Esophagus squamous epithelium (tissue), 4 donors: Measurements from ENCODE around the gene KIAA1586.

ENCODE experiments used
- POLR2A ChIP-seq, 4 donors: fragments of 450-650 bp; IDR thresholded peaks; one replicate each; pipeline ENCODE4 v1.6.1; 2017; ENCODE audit warnings: antibody characterized with exemption in 4 of 4, mild to moderate bottlenecking in 4 of 4, moderate library complexity in 3 of 4
- TF ChIP-seq, protein P1 (sequence below), 6 experiments: fragments of 450-650 bp in 4 of 6; fragments of 200-600 bp in 2 of 6; sonication (generic) in 2 of 6; IDR thresholded peaks; one replicate each; pipeline ENCODE4 v1.5.1; 2016 to 2019; ENCODE audit warnings: antibody characterized with exemption in 6 of 6, mild to moderate bottlenecking in 4 of 6, moderate library complexity in 4 of 6

DNA sequence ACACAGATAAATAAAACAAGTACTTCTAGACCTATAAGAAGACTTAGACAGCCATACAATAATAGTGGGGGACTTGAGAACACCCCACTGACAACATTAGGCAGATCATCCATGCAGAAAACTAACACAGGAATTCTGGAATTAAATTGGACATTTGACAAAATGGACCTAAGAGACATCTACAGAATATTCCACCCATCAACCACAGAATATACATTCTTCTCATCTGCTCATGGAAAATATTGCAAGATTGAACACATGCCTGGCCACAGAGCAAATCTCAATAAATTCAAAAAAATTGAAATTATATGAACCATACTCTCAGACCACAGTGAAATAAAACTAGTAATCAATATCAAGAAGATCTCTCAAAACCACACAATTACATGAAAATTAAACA, 44.3 kb upstream of the KIAA1586 start:
- TF ChIP-seq, protein P1, sequence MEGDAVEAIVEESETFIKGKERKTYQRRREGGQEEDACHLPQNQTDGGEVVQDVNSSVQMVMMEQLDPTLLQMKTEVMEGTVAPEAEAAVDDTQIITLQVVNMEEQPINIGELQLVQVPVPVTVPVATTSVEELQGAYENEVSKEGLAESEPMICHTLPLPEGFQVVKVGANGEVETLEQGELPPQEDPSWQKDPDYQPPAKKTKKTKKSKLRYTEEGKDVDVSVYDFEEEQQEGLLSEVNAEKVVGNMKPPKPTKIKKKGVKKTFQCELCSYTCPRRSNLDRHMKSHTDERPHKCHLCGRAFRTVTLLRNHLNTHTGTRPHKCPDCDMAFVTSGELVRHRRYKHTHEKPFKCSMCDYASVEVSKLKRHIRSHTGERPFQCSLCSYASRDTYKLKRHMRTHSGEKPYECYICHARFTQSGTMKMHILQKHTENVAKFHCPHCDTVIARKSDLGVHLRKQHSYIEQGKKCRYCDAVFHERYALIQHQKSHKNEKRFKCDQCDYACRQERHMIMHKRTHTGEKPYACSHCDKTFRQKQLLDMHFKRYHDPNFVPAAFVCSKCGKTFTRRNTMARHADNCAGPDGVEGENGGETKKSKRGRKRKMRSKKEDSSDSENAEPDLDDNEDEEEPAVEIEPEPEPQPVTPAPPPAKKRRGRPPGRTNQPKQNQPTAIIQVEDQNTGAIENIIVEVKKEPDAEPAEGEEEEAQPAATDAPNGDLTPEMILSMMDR (IDR thresholded peaks at IDR 0.05): no peak
- no peak for TF ChIP-seq POLR2A (IDR thresholded peaks at IDR 0.05)
